Ureter (tissue), 1 donor: ENCODE measurements around the gene UBE2E1. TPM values are rescaled to one million over a fixed set of nuclear protein-coding genes. Genes with fewer than 3 reads are reported as not detected.
"Not testable (repeated sequence)": the region's sequence is repeated elsewhere in the genome, so short reads cannot be mapped to it uniquely, and the experiment has no call there.

ENCODE experiments used
- DNase-seq: peaks from one replicate; pipeline ENCODE4 v3.0.0-alpha.2; 2020; ENCODE audit warnings: low spot score
- total RNA-seq: library from RNA; stranded (reverse); gene quantifications from one replicate; pipeline ENCODE4 v1.2.4, GENCODE V29; 2023
- donor health status: DM: yes; HTN: yes; CAD: no.

UBE2E1 gene
- total RNA-seq, 1 donor from 2014 or later = 107 TPM

GRCh38 chr3:23845326-23846216, 39.8 kb downstream of the UBE2E1 start:
- no peak for DNase-seq

- not testable (repeated sequence) for DNase-seq
These were observed 43.7 kb downstream of the UBE2E1 start for GRCh38 chr3:23849462-23849861.

- DNase-seq = no peak
These were observed 50.5 kb downstream of the UBE2E1 start for GRCh38 chr3:23856286-23856685.

- DNase-seq = no peak
These were observed 53.4 kb downstream of the UBE2E1 start for GRCh38 chr3:23859012-23859743.

- DNase-seq = no peak
These were observed 54.2 kb downstream of the UBE2E1 start for GRCh38 chr3:23859839-23860382.

- no peak for DNase-seq
These were observed 55.9 kb downstream of the UBE2E1 start for GRCh38 chr3:23861689-23862088.

GRCh38 chr3:23863060-23863459, 57.3 kb downstream of the UBE2E1 start:
- no peak for DNase-seq

GRCh38 chr3:23864931-23865330, 59.2 kb downstream of the UBE2E1 start:
- DNase-seq = no peak

- no peak for DNase-seq
These were observed 60.0 kb downstream of the UBE2E1 start for GRCh38 chr3:23865595-23866396.

GRCh38 chr3:23867400-23867799, 61.6 kb downstream of the UBE2E1 start:
- DNase-seq = no peak

GRCh38 chr3:23867838-23868237, 62.1 kb downstream of the UBE2E1 start:
- no peak for DNase-seq

- DNase-seq = no peak
These were observed 64.4 kb downstream of the UBE2E1 start for GRCh38 chr3:23869977-23870662.

GRCh38 chr3:23870663-23871043, 64.9 kb downstream of the UBE2E1 start:
- DNase-seq = not testable (repeated sequence)

- DNase-seq = not testable (repeated sequence)
These were observed 65.6 kb downstream of the UBE2E1 start for GRCh38 chr3:23871361-23871760.

GRCh38 chr3:23872330-23872729, 66.6 kb downstream of the UBE2E1 start:
- no peak for DNase-seq

- DNase-seq = no peak
These were observed 68.2 kb downstream of the UBE2E1 start for GRCh38 chr3:23873941-23874340.

- DNase-seq = no peak
These were observed 68.8 kb downstream of the UBE2E1 start for GRCh38 chr3:23874359-23875112.

- no peak for DNase-seq
These were observed 69.5 kb downstream of the UBE2E1 start for GRCh38 chr3:23875113-23875725.

GRCh38 chr3:23876923-23877322, 71.2 kb downstream of the UBE2E1 start:
- DNase-seq = no peak
